Activated T-cell treated with anti-CD3 and anti-CD28 coated beads, Interleukin-2, amount 50 U/mL, for 24 hours (primary cell): Measurements from ENCODE around the gene SLC16A7.

Source experiments
- DNase-seq: peaks from one replicate; pipeline ENCODE4 v3.0.0-alpha.2; 2020
- H3K27ac Mint-ChIP-seq: 2 replicates; pipeline ENCODE4 v1.8.0; 2020; ENCODE audit warnings: mild to moderate bottlenecking, mixed read lengths
- H3K27me3 Mint-ChIP-seq: 2 replicates; pipeline ENCODE4 v1.8.0; 2020; ENCODE audit warnings: mixed read lengths
- H3K36me3 Mint-ChIP-seq: 2 replicates; pipeline ENCODE4 v1.8.0; 2020; ENCODE audit warnings: low read depth, mixed read lengths
- H3K4me1 Mint-ChIP-seq: 2 replicates; pipeline ENCODE4 v1.8.0; 2020; ENCODE audit warnings: low read depth, mixed read lengths
- H3K4me3 Mint-ChIP-seq: 2 replicates; pipeline ENCODE4 v1.8.0; 2020; ENCODE audit warnings: mild to moderate bottlenecking, moderate library complexity, mixed read lengths
- H3K9me3 Mint-ChIP-seq: 2 replicates; pipeline ENCODE4 v1.8.0; 2020; ENCODE audit warnings: mixed read lengths

SLC16A7 gene, protein sequence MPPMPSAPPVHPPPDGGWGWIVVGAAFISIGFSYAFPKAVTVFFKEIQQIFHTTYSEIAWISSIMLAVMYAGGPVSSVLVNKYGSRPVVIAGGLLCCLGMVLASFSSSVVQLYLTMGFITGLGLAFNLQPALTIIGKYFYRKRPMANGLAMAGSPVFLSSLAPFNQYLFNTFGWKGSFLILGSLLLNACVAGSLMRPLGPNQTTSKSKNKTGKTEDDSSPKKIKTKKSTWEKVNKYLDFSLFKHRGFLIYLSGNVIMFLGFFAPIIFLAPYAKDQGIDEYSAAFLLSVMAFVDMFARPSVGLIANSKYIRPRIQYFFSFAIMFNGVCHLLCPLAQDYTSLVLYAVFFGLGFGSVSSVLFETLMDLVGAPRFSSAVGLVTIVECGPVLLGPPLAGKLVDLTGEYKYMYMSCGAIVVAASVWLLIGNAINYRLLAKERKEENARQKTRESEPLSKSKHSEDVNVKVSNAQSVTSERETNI

DNA sequence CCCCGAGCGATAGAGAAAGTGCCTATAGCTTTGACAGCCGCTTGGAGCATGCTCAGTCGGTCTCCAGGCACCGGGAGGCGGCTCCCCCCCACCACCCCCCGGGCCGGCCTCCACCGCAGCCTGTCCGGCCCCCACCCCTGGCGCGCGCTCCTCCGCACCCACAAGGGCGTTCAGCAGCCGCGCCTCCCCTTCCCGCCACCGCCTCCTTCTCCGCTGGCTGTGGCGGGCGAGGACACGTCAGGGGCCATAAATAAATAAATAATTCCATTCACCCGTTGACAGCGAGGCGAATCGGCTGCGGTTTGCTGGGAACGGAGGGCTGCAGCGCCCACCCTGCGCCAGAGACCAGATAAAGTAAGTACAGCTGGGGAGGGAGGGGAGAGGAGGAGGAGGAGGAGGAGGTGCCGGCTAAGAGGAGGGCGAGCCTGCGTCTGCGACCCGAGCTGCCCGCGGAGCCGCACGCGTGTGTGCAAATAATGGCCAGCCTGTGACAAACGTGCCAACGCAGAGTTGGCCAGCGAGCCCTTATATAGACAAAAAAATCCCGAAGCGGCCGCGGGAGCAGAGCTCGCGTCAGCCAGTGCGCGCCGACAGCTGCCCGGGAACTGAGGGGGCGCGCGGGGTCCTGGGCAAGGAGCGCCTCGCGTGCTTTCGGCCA is at the start of gene SLC16A7:
Gene SLC16A7, plus strand, starts transcription at position 147 of the 658 bp plus-strand sequence. CDS start 108,773 bp downstream, outside the sequence.
- peaks cover 56% of the 10 kb centered on the region for H3K4me1 Mint-ChIP-seq
- H3K27me3 Mint-ChIP-seq = no peaks in the 10 kb centered on the region
- peak within 1 kb of the TSS; percentile 99 for H3K27ac Mint-ChIP-seq
- DNase-seq = peak; percentile 88
- peaks cover 51% of the 10 kb centered on the region for H3K36me3 Mint-ChIP-seq
- peak within 1 kb of the TSS; percentile 86 for H3K4me3 Mint-ChIP-seq
- no peaks in the 10 kb centered on the region for H3K9me3 Mint-ChIP-seq

DNA sequence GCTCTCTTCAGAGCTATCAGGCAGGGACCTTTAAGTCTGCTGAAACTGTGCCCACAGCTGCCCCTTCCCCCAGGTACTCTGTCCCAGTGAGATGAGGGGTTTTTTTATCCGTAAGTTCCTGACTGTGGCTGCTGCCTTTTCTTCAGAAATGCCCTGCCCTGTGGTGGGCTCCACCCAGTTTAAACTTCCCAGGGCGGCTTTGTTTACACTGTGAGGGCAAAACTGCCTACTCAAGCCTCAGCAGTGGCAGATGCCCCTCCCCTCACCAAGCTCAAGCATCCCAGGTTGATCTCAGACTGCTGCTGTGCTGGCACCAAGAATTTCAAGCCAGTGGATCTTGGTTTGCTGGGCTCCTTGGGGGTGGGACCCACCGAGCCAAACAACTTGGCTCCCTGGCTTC is 46.9 kb upstream of the SLC16A7 start:
- Mint-ChIP-seq H3K27ac (no peak overlapping the region), H3K9me3 (no peaks in the 10 kb centered on the region), H3K4me3 (no peak overlapping the region), H3K36me3 (no peaks in the 10 kb centered on the region), H3K27me3 (no peaks in the 10 kb centered on the region), H3K4me1 (peaks cover 16% of the 10 kb centered on the region)
- no peak for DNase-seq

DNA sequence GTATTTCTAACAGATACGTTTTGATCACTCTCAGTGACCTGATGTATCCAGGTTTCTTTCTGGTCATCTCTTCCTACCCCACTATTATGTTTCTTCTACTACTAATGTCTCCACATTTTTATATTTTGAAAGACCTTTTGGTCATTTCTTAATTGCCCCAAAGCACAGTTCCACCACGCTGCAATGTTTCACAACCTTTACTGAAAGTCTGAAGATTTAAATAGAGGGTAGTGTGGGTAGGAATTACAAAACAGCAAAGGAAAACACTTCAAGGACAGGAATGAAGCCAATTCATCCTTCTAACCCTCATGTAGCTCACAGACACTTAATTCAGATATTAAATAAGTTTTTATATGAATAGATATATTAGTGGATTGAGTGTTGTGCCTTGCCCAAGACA is 36.1 kb upstream of the SLC16A7 start:
- no peak overlapping the region for H3K27ac Mint-ChIP-seq

DNA sequence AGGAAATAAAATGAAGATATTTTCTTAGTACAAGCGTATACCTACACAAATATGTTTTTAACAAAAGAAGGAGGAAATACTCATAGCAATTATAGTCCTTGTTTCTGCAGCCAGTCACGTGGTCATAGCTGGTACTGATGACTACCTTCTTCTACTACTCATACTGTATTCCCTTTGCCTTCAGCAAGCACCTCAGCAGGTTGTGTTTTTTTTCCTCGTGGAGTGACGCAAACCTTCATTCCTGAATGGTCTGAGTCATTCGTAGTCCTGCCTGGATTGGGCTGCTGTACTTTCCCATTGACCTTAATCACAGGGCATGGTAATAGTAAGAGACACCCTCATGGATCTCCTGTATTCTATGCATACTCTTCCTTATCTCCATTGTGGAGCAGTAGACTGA is 25.7 kb upstream of the SLC16A7 start:
- Mint-ChIP-seq H3K9me3 (no peaks in the 10 kb centered on the region), H3K27me3 (no peaks in the 10 kb centered on the region), H3K27ac (no peak overlapping the region), H3K36me3 (no peaks in the 10 kb centered on the region), H3K4me1 (peaks cover 8% of the 10 kb centered on the region), H3K4me3 (no peak overlapping the region)
- no peak for DNase-seq

More for the DNA sequence above, 36.1 kb upstream of the SLC16A7 start:
- DNase-seq = no peak
- Mint-ChIP-seq H3K9me3 (no peaks in the 10 kb centered on the region), H3K4me1 (no peaks in the 10 kb centered on the region), H3K4me3 (no peak overlapping the region), H3K36me3 (no peaks in the 10 kb centered on the region), H3K27me3 (no peaks in the 10 kb centered on the region)

DNA sequence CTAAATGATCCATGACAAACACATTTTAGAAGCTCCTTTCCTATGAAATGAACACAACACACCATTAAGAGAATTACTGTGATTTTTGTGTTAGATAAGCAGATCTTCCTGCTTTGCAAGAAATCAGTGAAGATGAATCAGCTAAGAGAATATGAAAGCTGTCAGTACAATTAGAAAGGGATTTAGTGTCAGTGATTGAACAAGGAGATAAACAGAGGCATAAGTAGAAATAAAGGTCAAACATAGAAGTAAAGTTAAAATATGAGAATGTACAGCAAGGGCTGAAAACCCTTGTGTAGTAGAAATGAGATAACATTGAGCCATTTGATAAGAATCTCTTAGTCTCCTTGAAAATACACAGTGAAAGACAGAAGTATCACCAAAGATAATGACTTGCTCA is 21.4 kb upstream of the SLC16A7 start:
- H3K4me1 Mint-ChIP-seq = peaks cover 33% of the 10 kb centered on the region
- H3K4me3 Mint-ChIP-seq = no peak overlapping the region
- no peaks in the 10 kb centered on the region for H3K36me3 Mint-ChIP-seq
- no peaks in the 10 kb centered on the region for H3K27me3 Mint-ChIP-seq
- no peaks in the 10 kb centered on the region for H3K9me3 Mint-ChIP-seq
- DNase-seq = no peak
- H3K27ac Mint-ChIP-seq = no peak overlapping the region

DNA sequence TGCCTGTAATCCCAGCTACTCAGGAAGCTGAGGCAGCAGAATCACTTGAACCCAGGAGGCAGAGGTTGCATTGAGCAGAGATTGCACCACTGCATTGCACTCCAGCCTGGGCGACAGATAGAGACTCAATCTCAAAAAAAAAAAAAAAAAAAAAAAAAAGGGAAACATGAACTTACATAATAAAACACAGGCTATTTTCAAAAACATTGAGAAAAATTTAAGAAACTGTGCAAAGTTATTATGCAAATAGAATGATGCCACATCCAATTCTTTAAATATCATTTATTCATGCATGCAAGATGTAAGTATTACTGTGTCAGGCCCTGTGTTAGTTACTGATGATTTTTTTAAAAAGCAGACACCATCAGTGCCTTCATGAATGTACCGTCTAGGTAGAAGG is 20.0 kb upstream of the SLC16A7 start:
- DNase-seq = no peak
- peaks cover 36% of the 10 kb centered on the region for H3K4me1 Mint-ChIP-seq
- no peaks in the 10 kb centered on the region for H3K36me3 Mint-ChIP-seq
- no peaks in the 10 kb centered on the region for H3K27me3 Mint-ChIP-seq
- H3K4me3 Mint-ChIP-seq = no peak overlapping the region
- H3K9me3 Mint-ChIP-seq = no peaks in the 10 kb centered on the region
- H3K27ac Mint-ChIP-seq = no peak overlapping the region

DNA sequence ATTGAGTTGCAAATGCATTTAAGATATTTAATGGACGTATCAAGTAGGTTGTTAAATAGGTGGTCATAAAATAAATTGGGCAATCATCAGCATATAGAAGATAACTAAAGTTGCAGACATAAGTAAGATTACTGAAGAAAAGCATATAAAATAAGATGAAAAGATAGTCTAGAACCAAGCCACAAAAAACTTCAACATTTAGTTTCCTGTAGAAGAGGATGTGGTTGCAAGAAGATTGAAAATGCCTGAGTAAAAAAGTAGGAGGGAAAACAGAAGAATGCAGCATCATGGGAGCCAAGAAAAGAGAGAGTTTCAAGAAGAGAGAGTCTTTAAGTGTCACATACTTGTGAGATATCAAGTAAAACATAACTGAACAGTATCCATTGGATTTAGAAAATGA is 17.6 kb upstream of the SLC16A7 start:
- Mint-ChIP-seq H3K4me1 (peaks cover 43% of the 10 kb centered on the region), H3K36me3 (no peaks in the 10 kb centered on the region), H3K27ac (peak overlapping the region; percentile 1), H3K9me3 (no peaks in the 10 kb centered on the region), H3K4me3 (no peak overlapping the region), H3K27me3 (no peaks in the 10 kb centered on the region)
- DNase-seq = no peak

DNA sequence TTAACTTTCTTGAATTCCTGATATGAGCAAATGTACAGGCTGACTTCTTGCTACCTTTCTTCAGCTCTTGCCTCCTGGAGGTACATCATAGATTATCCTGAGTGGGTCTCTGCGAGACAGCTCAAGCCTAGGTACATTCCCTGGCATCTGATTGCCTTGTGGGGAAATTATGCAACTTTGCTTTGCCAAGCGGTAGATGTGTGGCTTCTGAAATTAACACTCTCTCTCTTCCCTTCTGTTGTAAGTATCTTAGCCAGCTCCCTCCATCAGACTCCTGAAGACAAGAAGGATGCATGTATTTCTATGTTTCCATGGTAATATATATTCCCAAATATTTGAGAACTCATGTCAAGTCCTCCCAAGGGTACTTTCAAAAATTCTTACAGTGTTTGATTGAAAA is 16.2 kb upstream of the SLC16A7 start:
- H3K36me3 Mint-ChIP-seq = no peaks in the 10 kb centered on the region
- DNase-seq = no peak
- H3K4me3 Mint-ChIP-seq = no peak overlapping the region
- H3K27ac Mint-ChIP-seq = no peak overlapping the region
- no peaks in the 10 kb centered on the region for H3K9me3 Mint-ChIP-seq
- H3K4me1 Mint-ChIP-seq = peaks cover 39% of the 10 kb centered on the region
- no peaks in the 10 kb centered on the region for H3K27me3 Mint-ChIP-seq

DNA sequence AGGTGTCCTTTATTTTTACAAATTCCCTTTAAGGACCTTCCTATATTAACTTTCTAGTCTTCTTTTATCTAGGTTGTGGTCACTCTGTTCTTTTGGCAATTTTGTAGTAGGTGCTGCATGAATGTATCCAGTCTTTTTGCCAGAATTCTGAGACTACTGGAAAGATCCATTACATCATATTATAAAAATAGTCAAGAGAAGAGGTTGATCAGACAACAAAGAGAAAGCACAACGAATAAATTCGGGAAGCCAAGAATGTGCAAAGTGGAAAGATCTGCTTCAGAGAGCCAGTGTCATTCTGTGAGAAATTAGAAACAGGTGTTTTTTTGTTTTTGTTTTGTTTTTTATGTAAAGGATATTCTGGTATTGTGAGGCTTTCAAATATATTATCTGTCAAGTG is 15.8 kb upstream of the SLC16A7 start:
- H3K36me3 Mint-ChIP-seq = no peaks in the 10 kb centered on the region
- no peak for DNase-seq
- no peak overlapping the region for H3K27ac Mint-ChIP-seq
- no peaks in the 10 kb centered on the region for H3K9me3 Mint-ChIP-seq
- H3K4me3 Mint-ChIP-seq = no peak overlapping the region
- H3K4me1 Mint-ChIP-seq = peaks cover 39% of the 10 kb centered on the region
- no peaks in the 10 kb centered on the region for H3K27me3 Mint-ChIP-seq

DNA sequence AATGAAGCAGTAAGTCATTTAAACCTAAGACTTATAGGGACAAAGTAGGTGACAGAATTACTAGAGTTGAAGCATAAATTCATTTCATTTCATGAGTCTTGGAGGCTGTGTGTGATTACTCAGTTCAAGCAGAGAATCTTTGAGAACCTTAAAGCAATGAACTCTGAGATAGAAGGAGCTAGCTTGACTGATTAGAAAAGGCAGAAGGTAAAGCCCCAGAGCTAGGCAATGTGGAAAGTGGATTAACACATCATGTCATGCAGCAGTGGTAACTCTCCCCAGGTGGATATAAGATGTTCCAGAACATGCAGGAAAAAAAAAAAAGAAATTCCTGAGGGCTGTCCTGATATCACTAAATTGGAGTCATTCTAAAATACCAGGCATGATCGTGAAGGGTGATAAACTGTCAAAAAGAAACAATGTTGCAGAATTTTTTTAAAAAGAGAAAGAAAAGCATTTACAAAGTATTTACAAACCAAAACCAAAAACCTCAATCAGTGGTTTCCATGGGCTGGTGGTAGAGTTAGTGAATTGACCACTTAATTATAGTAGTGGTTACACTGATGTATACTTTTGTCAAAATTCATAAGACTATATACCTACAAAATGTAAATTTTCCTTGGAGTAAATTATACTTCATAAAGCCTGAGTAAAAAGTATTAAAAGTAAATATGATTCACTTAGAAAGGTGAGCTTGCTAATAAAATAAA is 12.7 kb upstream of the SLC16A7 start:
- Mint-ChIP-seq H3K9me3 (no peaks in the 10 kb centered on the region), H3K27ac (no peak overlapping the region), H3K4me1 (peaks cover 21% of the 10 kb centered on the region), H3K36me3 (no peaks in the 10 kb centered on the region), H3K4me3 (no peak overlapping the region), H3K27me3 (no peaks in the 10 kb centered on the region)
- no peak for DNase-seq

DNA sequence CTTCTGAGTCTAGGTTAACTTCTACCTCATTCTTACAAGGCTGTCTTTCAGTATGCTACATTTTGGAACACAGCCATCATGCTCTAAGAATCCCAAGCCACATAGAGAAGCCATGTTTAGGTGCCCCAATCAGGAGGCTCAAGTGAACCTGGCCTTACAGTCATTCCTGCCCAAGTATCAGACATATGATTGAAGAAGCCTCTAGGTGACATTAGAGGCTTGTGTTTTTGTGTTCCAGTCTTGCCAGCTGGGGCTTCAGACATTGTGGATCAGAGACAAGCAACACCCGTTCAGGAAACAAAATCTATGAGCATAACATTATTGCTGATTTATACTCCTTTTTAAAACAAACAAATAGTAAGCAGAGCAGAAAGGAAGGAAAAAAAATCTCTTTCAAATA is 8.1 kb upstream of the SLC16A7 start:
- Mint-ChIP-seq H3K27me3 (no peaks in the 10 kb centered on the region), H3K36me3 (no peaks in the 10 kb centered on the region), H3K4me1 (peaks cover 5% of the 10 kb centered on the region), H3K4me3 (no peak overlapping the region), H3K27ac (no peak overlapping the region), H3K9me3 (no peaks in the 10 kb centered on the region)
- no peak for DNase-seq

DNA sequence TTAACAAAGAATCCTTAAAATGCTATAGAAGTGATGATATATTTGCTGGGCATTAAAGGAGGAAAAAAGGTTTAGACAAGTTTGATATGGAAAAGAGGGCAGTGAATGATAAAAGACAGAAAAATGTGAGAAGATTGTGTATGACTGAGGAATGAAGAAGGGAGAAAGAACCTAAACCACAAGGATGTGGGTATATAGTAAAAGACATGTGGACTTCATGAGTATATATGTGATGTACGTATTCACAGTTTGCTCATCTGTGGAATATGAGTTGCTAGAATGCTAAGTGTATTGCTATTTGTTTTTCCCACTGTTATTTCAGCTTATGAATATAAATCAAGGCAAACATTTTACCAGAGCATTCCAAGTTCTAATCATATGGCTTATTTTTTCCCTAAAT is 2.1 kb upstream of the SLC16A7 start:
- H3K27me3 Mint-ChIP-seq = no peaks in the 10 kb centered on the region
- no peak for DNase-seq
- no peak overlapping the region for H3K27ac Mint-ChIP-seq
- peaks cover 34% of the 10 kb centered on the region for H3K4me1 Mint-ChIP-seq
- no peak overlapping the region for H3K4me3 Mint-ChIP-seq
- H3K9me3 Mint-ChIP-seq = no peaks in the 10 kb centered on the region
- peaks cover 29% of the 10 kb centered on the region for H3K36me3 Mint-ChIP-seq

DNA sequence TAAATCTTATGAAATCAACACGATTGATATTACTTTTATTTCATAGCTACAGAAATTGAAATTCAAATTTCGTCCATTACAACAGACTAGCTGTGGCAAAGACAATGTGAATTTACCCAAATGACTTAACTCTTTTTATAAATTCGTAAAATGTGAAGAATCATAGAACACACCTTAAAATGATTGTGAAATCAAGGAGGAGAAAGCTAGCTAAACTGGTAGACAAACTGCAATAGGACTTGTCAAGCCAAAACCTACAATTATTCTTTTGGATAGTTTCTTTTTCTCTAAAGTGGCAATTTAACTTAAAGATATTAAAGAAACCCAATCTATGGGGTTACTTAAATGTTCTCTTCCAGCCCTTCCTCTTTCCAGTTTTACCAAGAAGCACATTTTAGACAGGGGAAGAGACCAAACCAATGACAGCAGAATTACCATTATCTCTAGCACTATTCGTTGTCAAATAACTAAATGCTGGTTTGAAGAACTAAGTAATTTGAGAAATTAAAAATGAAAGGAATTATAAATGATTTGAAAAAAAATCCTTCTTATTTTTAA is 807 bp upstream of the SLC16A7 start:
- Mint-ChIP-seq H3K27me3 (no peaks in the 10 kb centered on the region), H3K4me3 (peak overlapping the region; percentile 86), H3K4me1 (peaks cover 47% of the 10 kb centered on the region), H3K9me3 (no peaks in the 10 kb centered on the region), H3K36me3 (peaks cover 42% of the 10 kb centered on the region), H3K27ac (peak overlapping the region; percentile 99)
- DNase-seq = no peak

DNA sequence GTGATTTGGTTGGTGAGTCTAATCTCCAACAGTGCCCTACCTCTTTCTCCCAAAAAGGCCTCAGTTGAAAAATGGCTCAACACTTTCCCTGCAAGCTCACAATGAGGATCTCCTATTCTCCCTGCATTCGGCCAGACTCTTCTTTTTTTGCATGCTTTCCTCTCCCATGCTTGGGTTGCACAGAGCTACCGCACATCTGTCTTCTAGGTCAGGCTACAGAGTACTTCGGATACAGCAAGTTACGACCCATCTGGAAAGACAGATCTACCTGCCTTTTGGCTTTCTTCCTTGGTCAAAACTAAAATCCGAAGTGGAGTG is 305 bp upstream of the SLC16A7 start:
- H3K4me1 Mint-ChIP-seq = peaks cover 52% of the 10 kb centered on the region
- H3K36me3 Mint-ChIP-seq = peaks cover 47% of the 10 kb centered on the region
- DNase-seq = no peak
- H3K9me3 Mint-ChIP-seq = no peaks in the 10 kb centered on the region
- H3K4me3 Mint-ChIP-seq = peak overlapping the region; percentile 86
- no peaks in the 10 kb centered on the region for H3K27me3 Mint-ChIP-seq
- H3K27ac Mint-ChIP-seq = peak overlapping the region; percentile 99
